Left ventricle myocardium superior (tissue), 1 donor: ENCODE measurements around the gene SDHA. TPM values are rescaled to one million over a fixed set of nuclear protein-coding genes. Genes with fewer than 3 reads are reported as not detected.
"Not testable (repeated sequence)": the region's sequence is repeated elsewhere in the genome, so short reads cannot be mapped to it uniquely, and the experiment has no call there.

Source experiments
- ATAC-seq: fragments of 200-7000 bp; cut with Tn5 transposase; one replicate; pipeline ENCODE4 v1.9.1; 2020; ENCODE audit warnings: mild to moderate bottlenecking, moderate library complexity
- DNase-seq: peaks from one replicate; pipeline ENCODE4 v3.0.0-alpha.2; 2020
- intact Hi-C: fragments of 100-400 bp; cut with micrococcal nuclease; formaldehyde crosslinking; loops from one replicate; pipeline ENCODE4 v1.11.0; 2022
- total RNA-seq: library from RNA; stranded (reverse); fragmentation: NEBNext Ultra II Directional; extraction: Animal tissue kit (Norgen Biotek cat#: 25700); gene quantifications from one replicate; pipeline ENCODE4 v1.2.1, GENCODE V29; 2021
- donor health status: DM: no; HTN: yes; CAD: no; lungs with severe emphysema.

The SDHA gene
- total RNA-seq, 1 donor from 2014 or later = 876 TPM

- DNase-seq (no peak), ATAC-seq (no peak)
- intact Hi-C loops = no loop called here
These were observed 9.5 kb upstream of the SDHA start for GRCh38 chr5:208449-209114.

- intact Hi-C loops = no loop called here
- no peak for ATAC-seq
- DNase-seq = no peak
These were observed 4.2 kb upstream of the SDHA start for GRCh38 chr5:213803-214395.

- DNase-seq, ATAC-seq, intact Hi-C loops: not testable (repeated sequence)
These were observed 2.9 kb upstream of the SDHA start for GRCh38 chr5:215256-215655.

GRCh38 chr5:216076-216475 is 2.0 kb upstream of the SDHA start:
- intact Hi-C loops, DNase-seq, ATAC-seq: not testable (repeated sequence)

GRCh38 chr5:218457-219291 is 554 bp downstream of the SDHA start:
- ATAC-seq (peak; percentile 66), DNase-seq (peak; percentile 68)
- intact Hi-C loops = no loop called here

GRCh38 chr5:219460-219863 is 1.3 kb downstream of the SDHA start:
- no peak for DNase-seq
- ATAC-seq = peak; percentile 5
- intact Hi-C loops = no loop called here

- intact Hi-C loops = no loop called here
- ATAC-seq = no peak
These were observed 1.9 kb downstream of the SDHA start for GRCh38 chr5:219991-220390.

GRCh38 chr5:222951-223715 is 5.0 kb downstream of the SDHA start:
- intact Hi-C loops, DNase-seq, ATAC-seq: not testable (repeated sequence)

More at GRCh38 chr5:219991-220390, 1.9 kb downstream of the SDHA start:
- DNase-seq = no peak

- ATAC-seq = no peak
- intact Hi-C loops = no loop called here
- DNase-seq = no peak
These were observed 5.7 kb downstream of the SDHA start for GRCh38 chr5:223791-224190.

- DNase-seq = no peak
- no peak for ATAC-seq
- intact Hi-C loops = no loop called here
These were observed 7.2 kb downstream of the SDHA start for GRCh38 chr5:225334-225733.

- ATAC-seq, intact Hi-C loops, DNase-seq: not testable (repeated sequence)
These were observed 9.3 kb downstream of the SDHA start for GRCh38 chr5:227375-227774.

- intact Hi-C loops = no loop called here
- DNase-seq = no peak
- ATAC-seq = no peak
These were observed 10.8 kb downstream of the SDHA start for GRCh38 chr5:228886-229285.

- no peak for ATAC-seq
- intact Hi-C loops = no loop called here
- no peak for DNase-seq
These were observed 12.6 kb downstream of the SDHA start for GRCh38 chr5:230711-231110.

GRCh38 chr5:231661-232060 is 13.5 kb downstream of the SDHA start:
- ATAC-seq (no peak), DNase-seq (no peak)
- intact Hi-C loops = no loop called here

GRCh38 chr5:233426-233825 is 15.3 kb downstream of the SDHA start:
- ATAC-seq, DNase-seq, intact Hi-C loops: not testable (repeated sequence)

- ATAC-seq = no peak
- intact Hi-C loops = no loop called here
- no peak for DNase-seq
These were observed 16.3 kb downstream of the SDHA start for GRCh38 chr5:234450-234849.

GRCh38 chr5:235527-235926 is 17.4 kb downstream of the SDHA start:
- intact Hi-C loops, DNase-seq, ATAC-seq: not testable (repeated sequence)

GRCh38 chr5:237931-238330 is 19.8 kb downstream of the SDHA start:
- DNase-seq, ATAC-seq, intact Hi-C loops: not testable (repeated sequence)

GRCh38 chr5:240550-240949 is 22.4 kb downstream of the SDHA start:
- intact Hi-C loops, ATAC-seq, DNase-seq: not testable (repeated sequence)
